ENCODE measurements around the gene SFMBT1. TPM values are rescaled to one million over a fixed set of nuclear protein-coding genes. Genes with fewer than 3 reads are reported as not detected.

SFMBT1 gene
- total and polyA plus RNA-seq, 2 of the 8 experiments (the other 6 are each of a cell fraction or from before 2014, with no cell fraction given) = 8.1 to 16.8 TPM

DNA sequence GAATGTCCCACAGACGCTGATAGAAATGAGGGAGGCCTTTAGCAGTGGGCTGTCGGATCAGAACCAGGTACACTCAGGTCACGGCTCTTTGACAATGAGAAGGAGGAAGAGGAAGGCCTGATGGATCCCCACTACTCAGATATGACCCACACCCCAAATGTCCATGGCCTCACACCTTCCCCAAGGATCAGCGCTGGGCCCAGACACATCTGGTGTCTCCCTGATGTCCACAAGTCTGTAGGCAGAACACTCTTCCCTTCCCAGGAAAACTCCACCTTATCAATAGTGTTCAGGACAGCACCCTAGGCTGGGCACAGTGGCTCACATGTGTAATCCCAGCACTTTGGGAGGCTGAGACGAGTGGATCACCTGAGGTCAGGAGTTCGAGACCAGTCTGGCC is 33.3 kb upstream of the SFMBT1 start (continued):
- no peak for TF ChIP-seq SIN3A (conservative IDR thresholded peaks at IDR 0.05 in 1 of 2, IDR thresholded peaks at IDR 0.05 in 1 of 2; ENCODE audit: low read depth in 1 of 2, low read length in 2 of 2)
- TF ChIP-seq E2F6 (IDR thresholded peaks at IDR 0.05) = no peak
- no peak for TF ChIP-seq TAF1 (IDR thresholded peaks at IDR 0.05; ENCODE audit: low read depth, low read length)
